PC-3 (cell line): ENCODE measurements around the gene ST7. TPM values are rescaled to one million over a fixed set of nuclear protein-coding genes. Genes with fewer than 3 reads are reported as not detected.

Source experiments
- ATAC-seq: fragments of 200-7000 bp; cut with Tn5 transposase; 2 replicates; pipeline ENCODE4 v1.9.1; 2020; ENCODE audit warnings: mild to moderate bottlenecking, moderate library complexity
- BruUV-seq: library from RNA; stranded (reverse); fragments of 400-500 nt; replicated peaks from 2 replicates; lab custom pipeline; 2021; lab: Mats Ljungman, UMichigan
- CTCF ChIA-PET: fragments of 300-600 bp; sonication (Branson Sonifier 250); formaldehyde crosslinking; loops from one replicate; lab custom pipeline; 2022; ENCODE audit warnings: antibody characterized with exemption; lab: Charles Lee
- POLR2A ChIA-PET: fragments of 300-600 bp; sonication (Branson Sonifier 250); formaldehyde crosslinking; loops from one replicate; lab custom pipeline; 2022; ENCODE audit warnings: antibody characterized with exemption; ENCODE audit not compliant: unreplicated experiment; lab: Charles Lee
- DNase-seq: peaks from one replicate; pipeline ENCODE4 v3.0.0-alpha.2; 2015
- H2AFZ ChIP-seq: fragments of 300-600 bp; sonication (generic); 2 replicates; pipeline ENCODE4 v1.6.0; 2016; ENCODE audit warnings: antibody characterized with exemption, low read length
- H3F3A ChIP-seq: fragments of 300-600 bp; sonication (generic); one replicate; pipeline ENCODE4 v1.6.0; 2017; ENCODE audit warnings: antibody characterized with exemption, low read length, control low read depth, mild to moderate bottlenecking; ENCODE audit not compliant: unreplicated experiment
- H3K27ac ChIP-seq: fragments of 300-600 bp; sonication (generic); 2 replicates; pipeline ENCODE4 v1.5.1; 2016; ENCODE audit warnings: mild to moderate bottlenecking, low read length
- H3K27me3 ChIP-seq: fragments of 300-600 bp; sonication (generic); 2 replicates; pipeline ENCODE4 v1.6.1; 2016; ENCODE audit warnings: low read length, mixed read lengths
- H3K36me3 ChIP-seq: fragments of 300-600 bp; sonication (generic); 2 replicates; pipeline ENCODE4 v1.6.1; 2016; ENCODE audit warnings: low read depth, mixed run types, low read length, mixed read lengths
- H3K4me1 ChIP-seq: fragments of 300-600 bp; sonication (generic); 2 replicates; pipeline ENCODE4 v1.5.1; 2016; ENCODE audit warnings: low read length; ENCODE audit not compliant: insufficient read depth
- H3K4me2 ChIP-seq: fragments of 300-600 bp; sonication (generic); 2 replicates; pipeline ENCODE4 v1.6.0; 2016; ENCODE audit warnings: low read length
- H3K4me3 ChIP-seq: fragments of 300-600 bp; sonication (generic); 2 replicates; pipeline ENCODE4 v1.5.1; 2016; ENCODE audit warnings: mild to moderate bottlenecking, low read length, mixed read lengths
- H3K79me2 ChIP-seq: fragments of 300-600 bp; sonication (generic); 2 replicates; pipeline ENCODE4 v1.6.1; 2017; ENCODE audit warnings: low read length, mixed read lengths
- H3K9ac ChIP-seq: fragments of 300-600 bp; sonication (generic); 2 replicates; pipeline ENCODE4 v1.6.0; 2016; ENCODE audit warnings: mild to moderate bottlenecking, low read length
- H3K9me2 ChIP-seq: fragments of 300-600 bp; sonication (generic); replicated peaks from 2 replicates; pipeline ENCODE4 v1.6.1; 2016; ENCODE audit warnings: mixed run types, low read length, mixed read lengths
- H3K9me3 ChIP-seq: fragments of 300-600 bp; sonication (generic); 2 replicates; pipeline ENCODE4 v1.6.1; 2016; ENCODE audit warnings: low read length, mixed read lengths
- H4K20me1 ChIP-seq: fragments of 300-600 bp; sonication (generic); 2 replicates; pipeline ENCODE4 v1.6.1; 2016; ENCODE audit warnings: low read length, mixed read lengths
- EZH2 ChIP-seq: fragments of 300-600 bp; sonication (generic); IDR thresholded peaks from one replicate; pipeline ENCODE4 v1.6.1; 2017; ENCODE audit warnings: antibody characterized with exemption, mild to moderate bottlenecking, low read length; ENCODE audit not compliant: unreplicated experiment
- EZH2phosphoT487 ChIP-seq: fragments of 300-600 bp; sonication (generic); IDR thresholded peaks from 2 replicates; pipeline ENCODE4 v1.6.1; 2018; ENCODE audit warnings: mild to moderate bottlenecking, antibody characterized with exemption, low read length, borderline replicate concordance
- intact Hi-C: fragments of 100-400 bp; cut with micrococcal nuclease; formaldehyde crosslinking; loops from 2 replicates; pipeline ENCODE4 v1.9.0; 2023
- total RNA-seq: library from RNA; depleted of rRNA; stranded (reverse); fragments of >200 nt; gene quantifications from 2 replicates; pipeline ENCODE4 v1.2.3, GENCODE V29; 2014
- TF ChIP-seq, protein P1 (sequence below): fragments of 300-600 bp; sonication (generic); conservative IDR thresholded peaks from 2 replicates; pipeline ENCODE4 v1.5.1; 2017; ENCODE audit warnings: antibody characterized with exemption, low read depth, mild to moderate bottlenecking, low read length

ST7 gene
- total RNA-seq, 1 experiment from 2014 or later, result 19.7 TPM

- Histone ChIP-seq H3K27me3 (no peaks in the 10 kb centered on the region), H3K4me2 (no peak overlapping the region), H3K9me2 (no peaks in the 10 kb centered on the region), H3K9me3 (no peaks in the 10 kb centered on the region), H3K4me3 (no peak overlapping the region), H4K20me1 (no peaks in the 10 kb centered on the region), H3F3A (no peaks in the 10 kb centered on the region), H3K4me1 (no peaks in the 10 kb centered on the region), H3K27ac (no peak overlapping the region), H3K9ac (no peak overlapping the region), H2AFZ (no peak overlapping the region), H3K79me2 (no peaks in the 10 kb centered on the region), H3K36me3 (no peaks in the 10 kb centered on the region)
- no TSS peak for BruUV-seq
- POLR2A ChIA-PET, result interaction anchor here (0.6 kb wide), 1 partner anchor 14 kb away, joined by 5 read pairs; no protein-coding TSS in a partner anchor
- DNase-seq (no peak), ATAC-seq (no peak)
- no peak for TF ChIP-seq EZH2phosphoT487
- TF ChIP-seq EZH2, result no peak
- TF ChIP-seq, protein P1, sequence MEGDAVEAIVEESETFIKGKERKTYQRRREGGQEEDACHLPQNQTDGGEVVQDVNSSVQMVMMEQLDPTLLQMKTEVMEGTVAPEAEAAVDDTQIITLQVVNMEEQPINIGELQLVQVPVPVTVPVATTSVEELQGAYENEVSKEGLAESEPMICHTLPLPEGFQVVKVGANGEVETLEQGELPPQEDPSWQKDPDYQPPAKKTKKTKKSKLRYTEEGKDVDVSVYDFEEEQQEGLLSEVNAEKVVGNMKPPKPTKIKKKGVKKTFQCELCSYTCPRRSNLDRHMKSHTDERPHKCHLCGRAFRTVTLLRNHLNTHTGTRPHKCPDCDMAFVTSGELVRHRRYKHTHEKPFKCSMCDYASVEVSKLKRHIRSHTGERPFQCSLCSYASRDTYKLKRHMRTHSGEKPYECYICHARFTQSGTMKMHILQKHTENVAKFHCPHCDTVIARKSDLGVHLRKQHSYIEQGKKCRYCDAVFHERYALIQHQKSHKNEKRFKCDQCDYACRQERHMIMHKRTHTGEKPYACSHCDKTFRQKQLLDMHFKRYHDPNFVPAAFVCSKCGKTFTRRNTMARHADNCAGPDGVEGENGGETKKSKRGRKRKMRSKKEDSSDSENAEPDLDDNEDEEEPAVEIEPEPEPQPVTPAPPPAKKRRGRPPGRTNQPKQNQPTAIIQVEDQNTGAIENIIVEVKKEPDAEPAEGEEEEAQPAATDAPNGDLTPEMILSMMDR, result no peak
- intact Hi-C loops, result no loop called here
- CTCF ChIA-PET, result no interaction called here
These were observed 14.6 kb upstream of the ST7 start for GRCh38 chr7:116938678-116939077.

GRCh38 chr7:116940689-116941370 is 12.5 kb upstream of the ST7 start:
- no peak for TF ChIP-seq EZH2
- TF ChIP-seq EZH2phosphoT487, result no peak
- TF ChIP-seq, protein P1, result no peak
- Histone ChIP-seq H3K4me2 (no peak overlapping the region), H3K4me1 (no peaks in the 10 kb centered on the region), H3K9ac (no peak overlapping the region), H3K79me2 (no peaks in the 10 kb centered on the region), H3K4me3 (no peak overlapping the region), H3K9me3 (no peaks in the 10 kb centered on the region), H3K27ac (no peak overlapping the region), H4K20me1 (no peaks in the 10 kb centered on the region), H3K9me2 (no peaks in the 10 kb centered on the region), H3K36me3 (no peaks in the 10 kb centered on the region), H3K27me3 (no peaks in the 10 kb centered on the region), H3F3A (no peaks in the 10 kb centered on the region), H2AFZ (no peak overlapping the region)
- DNase-seq, result no peak
- no peak for ATAC-seq
- CTCF ChIA-PET, result no interaction called here
- intact Hi-C loops, result no loop called here
- POLR2A ChIA-PET, result no interaction called here
- no TSS peak for BruUV-seq

DNA sequence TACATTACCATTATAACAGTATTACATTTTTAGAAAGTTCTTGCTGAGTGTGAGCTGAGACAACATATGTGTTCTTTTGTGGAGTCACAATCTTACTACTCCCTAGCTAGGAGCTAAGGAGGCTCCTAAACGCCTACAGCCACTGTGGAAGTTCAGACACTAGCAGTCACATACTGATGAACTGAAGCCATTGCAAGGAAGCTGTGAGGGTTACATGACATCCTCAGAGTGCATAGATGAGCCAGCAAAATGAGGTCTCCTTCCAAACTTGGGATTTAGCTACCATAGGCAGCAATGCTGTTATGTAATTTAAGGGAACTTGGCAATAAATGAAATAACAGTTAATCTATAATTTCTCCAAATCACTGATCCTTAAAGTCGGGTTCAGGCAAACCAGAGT is 10.8 kb upstream of the ST7 start:
- BruUV-seq, result no TSS peak
- H3K79me2 ChIP-seq, result no peaks in the 10 kb centered on the region
- intact Hi-C loops, result no loop called here
- no peaks in the 10 kb centered on the region for H3K36me3 ChIP-seq
- H2AFZ ChIP-seq, result no peak overlapping the region
- ATAC-seq (no peak), DNase-seq (no peak)
- no peak overlapping the region for H3K9ac ChIP-seq
- H3K4me3 ChIP-seq, result no peak overlapping the region
- H3K4me1 ChIP-seq, result no peaks in the 10 kb centered on the region
- TF ChIP-seq, protein P1, result no peak
- TF ChIP-seq EZH2phosphoT487, result no peak
- no peak for TF ChIP-seq EZH2
- H3K27ac ChIP-seq, result no peak overlapping the region
- H3F3A ChIP-seq, result no peaks in the 10 kb centered on the region
- H3K9me2 ChIP-seq, result no peaks in the 10 kb centered on the region
- no peaks in the 10 kb centered on the region for H3K9me3 ChIP-seq
- H4K20me1 ChIP-seq, result no peaks in the 10 kb centered on the region
- H3K27me3 ChIP-seq, result no peaks in the 10 kb centered on the region
- H3K4me2 ChIP-seq, result no peak overlapping the region
- ChIA-PET POLR2A (no interaction called here), CTCF (no interaction called here)
